ENCODE measurements around the gene SLC14A1. TPM values are rescaled to one million over a fixed set of nuclear protein-coding genes. Genes with fewer than 3 reads are reported as not detected.
A peak's percentile ranks its signal among the peaks of the same experiment; 100 is the strongest.

The SLC14A1 gene
- total and polyA plus RNA-seq, 2 experiments from 2014 or later, result 0.29 to 0.54 TPM

- Histone ChIP-seq H2AFZ (peak overlapping the region; percentile 71), H3K27ac (no peak overlapping the region), H4K20me1 (ENCODE audit: insufficient read depth) (no peaks in the 10 kb centered on the region), H3K4me3 (no peak overlapping the region), H3K36me3 (ENCODE audit: low read depth) (no peaks in the 10 kb centered on the region), H3K79me2 (ENCODE audit: insufficient read depth) (no peaks in the 10 kb centered on the region), H3K27me3 (replicated peaks; ENCODE audit: insufficient read depth) (no peaks in the 10 kb centered on the region), H3K4me2 (ENCODE audit: unreplicated experiment) (no peak overlapping the region), H3K4me1 (ENCODE audit: insufficient read depth) (peaks cover 40% of the 10 kb centered on the region), H3K9me3 (ENCODE audit: low read depth) (no peaks in the 10 kb centered on the region), H3F3A (ENCODE audit: insufficient read depth) (peaks cover 31% of the 10 kb centered on the region), H3K9ac (no peak overlapping the region), H3K9me2 (ENCODE audit: insufficient read depth) (no peaks in the 10 kb centered on the region; the same call in 1 of the 2 replicates)
- no peak for TF ChIP-seq EZH2 (IDR thresholded peaks at IDR 0.05; ENCODE audit: insufficient read depth, poor library complexity, severe bottlenecking)
- TF ChIP-seq EZH2phosphoT487 (IDR thresholded peaks at IDR 0.05; ENCODE audit: insufficient read depth, low read depth), result no peak
- in situ Hi-C loops (cut with MboI), result no loop called here
- peak; percentile 61 for DNase-seq
- WGBS, 2 experiments (ENCODE audit: low coverage in 1 of 2, low lambda C conversion rate in 2 of 2, missing lambda C conversion rate in 2 of 2), result 60 to 62% methylated on average over 4 of the region's 4 CpGs
Observed at GRCh38 chr18:45785134-45785533, 61.2 kb downstream of the SLC14A1 start.

GRCh38 chr18:45786941-45787340 lies 63.0 kb downstream of the SLC14A1 start:
- H3K4me3 ChIP-seq, result no peak overlapping the region
- 94 to 98% methylated on average over 3 of the region's 3 CpGs for WGBS, 2 experiments (ENCODE audit: low coverage in 1 of 2, low lambda C conversion rate in 2 of 2, missing lambda C conversion rate in 2 of 2)
- H3K9ac ChIP-seq, result no peak overlapping the region
- H3K27ac ChIP-seq, result no peak overlapping the region
- DNase-seq, result no peak
- no peaks in the 10 kb centered on the region for H3K36me3 ChIP-seq (ENCODE audit: low read depth)
- H3K9me3 ChIP-seq (ENCODE audit: low read depth), result no peaks in the 10 kb centered on the region
- H2AFZ ChIP-seq, result no peak overlapping the region
- H3K79me2 ChIP-seq (ENCODE audit: insufficient read depth), result no peaks in the 10 kb centered on the region
- TF ChIP-seq EZH2phosphoT487 (IDR thresholded peaks at IDR 0.05; ENCODE audit: insufficient read depth, low read depth) (no peak), EZH2 (IDR thresholded peaks at IDR 0.05; ENCODE audit: insufficient read depth, poor library complexity, severe bottlenecking) (no peak)
- no peaks in the 10 kb centered on the region for H4K20me1 ChIP-seq (ENCODE audit: insufficient read depth)
- H3K27me3 ChIP-seq (replicated peaks; ENCODE audit: insufficient read depth), result no peaks in the 10 kb centered on the region
- in situ Hi-C loops (cut with MboI), result no loop called here
- H3F3A ChIP-seq (ENCODE audit: insufficient read depth), result peaks cover 34% of the 10 kb centered on the region
- peaks cover 32% of the 10 kb centered on the region for H3K4me1 ChIP-seq (ENCODE audit: insufficient read depth)
- H3K4me2 ChIP-seq (ENCODE audit: unreplicated experiment), result no peak overlapping the region
- H3K9me2 ChIP-seq (ENCODE audit: insufficient read depth), result no peaks in the 10 kb centered on the region; the same call in 1 of the 2 replicates

GRCh38 chr18:45787346-45787745 lies 63.4 kb downstream of the SLC14A1 start:
- Histone ChIP-seq H4K20me1 (ENCODE audit: insufficient read depth) (no peaks in the 10 kb centered on the region), H3K36me3 (ENCODE audit: low read depth) (no peaks in the 10 kb centered on the region), H3K9me2 (ENCODE audit: insufficient read depth) (no peaks in the 10 kb centered on the region; the same call in 1 of the 2 replicates), H3K4me1 (ENCODE audit: insufficient read depth) (peaks cover 33% of the 10 kb centered on the region), H3K79me2 (ENCODE audit: insufficient read depth) (no peaks in the 10 kb centered on the region), H3K4me2 (ENCODE audit: unreplicated experiment) (no peak overlapping the region), H3K4me3 (no peak overlapping the region), H3F3A (ENCODE audit: insufficient read depth) (peaks cover 35% of the 10 kb centered on the region), H3K9ac (no peak overlapping the region), H3K27ac (no peak overlapping the region), H2AFZ (no peak overlapping the region), H3K27me3 (replicated peaks; ENCODE audit: insufficient read depth) (no peaks in the 10 kb centered on the region), H3K9me3 (ENCODE audit: low read depth) (no peaks in the 10 kb centered on the region)
- DNase-seq, result no peak
- no peak for TF ChIP-seq EZH2 (IDR thresholded peaks at IDR 0.05; ENCODE audit: insufficient read depth, poor library complexity, severe bottlenecking)
- TF ChIP-seq EZH2phosphoT487 (IDR thresholded peaks at IDR 0.05; ENCODE audit: insufficient read depth, low read depth), result no peak
- WGBS, 2 experiments (ENCODE audit: low coverage in 1 of 2, low lambda C conversion rate in 2 of 2, missing lambda C conversion rate in 2 of 2), result 100% methylated on average over 1 of the region's 1 CpG
- in situ Hi-C loops (cut with MboI), result no loop called here

GRCh38 chr18:45788861-45789260 lies 64.9 kb downstream of the SLC14A1 start:
- Histone ChIP-seq H3K4me2 (ENCODE audit: unreplicated experiment) (no peak overlapping the region), H3K9ac (no peak overlapping the region), H3K27ac (no peak overlapping the region), H3K4me1 (ENCODE audit: insufficient read depth) (peaks cover 34% of the 10 kb centered on the region), H3K36me3 (ENCODE audit: low read depth) (no peaks in the 10 kb centered on the region), H3K9me2 (ENCODE audit: insufficient read depth) (no peaks in the 10 kb centered on the region), H3K4me3 (no peak overlapping the region), H3K9me3 (ENCODE audit: low read depth) (no peaks in the 10 kb centered on the region), H3K79me2 (ENCODE audit: insufficient read depth) (no peaks in the 10 kb centered on the region), H3K27me3 (replicated peaks; ENCODE audit: insufficient read depth) (no peaks in the 10 kb centered on the region), H4K20me1 (ENCODE audit: insufficient read depth) (no peaks in the 10 kb centered on the region), H2AFZ (no peak overlapping the region), H3F3A (ENCODE audit: insufficient read depth) (peaks cover 35% of the 10 kb centered on the region)
- TF ChIP-seq EZH2 (IDR thresholded peaks at IDR 0.05; ENCODE audit: insufficient read depth, poor library complexity, severe bottlenecking), result no peak
- no peak for TF ChIP-seq EZH2phosphoT487 (IDR thresholded peaks at IDR 0.05; ENCODE audit: insufficient read depth, low read depth)
- 88 to 90% methylated on average over 3 of the region's 3 CpGs for WGBS, 2 experiments (ENCODE audit: low coverage in 1 of 2, low lambda C conversion rate in 2 of 2, missing lambda C conversion rate in 2 of 2)
- DNase-seq, result no peak
- in situ Hi-C loops (cut with MboI), result no loop called here
